Measurements from ENCODE around the gene CD300LD.

Gene CD300LD

DNA sequence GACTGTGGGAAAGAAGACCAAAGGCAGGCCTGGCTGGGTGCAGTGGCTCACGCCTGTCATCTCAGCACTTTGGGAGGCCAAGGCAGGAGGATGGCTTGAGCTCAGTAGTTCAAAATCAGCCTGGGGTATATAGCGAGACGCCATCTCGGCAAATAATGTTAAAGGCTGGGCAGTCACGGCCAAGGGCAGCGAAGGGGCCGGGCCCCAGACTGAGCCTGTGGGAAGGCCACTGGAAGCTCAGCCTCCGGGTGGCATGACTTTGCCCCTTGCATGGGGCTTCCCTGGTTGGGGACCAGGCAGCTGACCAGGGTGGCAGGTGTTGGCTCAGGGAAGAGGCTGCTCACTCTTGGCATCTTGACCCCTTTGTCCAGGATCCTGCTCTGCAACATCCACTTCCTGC lies 14.0 kb upstream of the CD300LD start:
- TF ChIP-seq, protein P1, sequence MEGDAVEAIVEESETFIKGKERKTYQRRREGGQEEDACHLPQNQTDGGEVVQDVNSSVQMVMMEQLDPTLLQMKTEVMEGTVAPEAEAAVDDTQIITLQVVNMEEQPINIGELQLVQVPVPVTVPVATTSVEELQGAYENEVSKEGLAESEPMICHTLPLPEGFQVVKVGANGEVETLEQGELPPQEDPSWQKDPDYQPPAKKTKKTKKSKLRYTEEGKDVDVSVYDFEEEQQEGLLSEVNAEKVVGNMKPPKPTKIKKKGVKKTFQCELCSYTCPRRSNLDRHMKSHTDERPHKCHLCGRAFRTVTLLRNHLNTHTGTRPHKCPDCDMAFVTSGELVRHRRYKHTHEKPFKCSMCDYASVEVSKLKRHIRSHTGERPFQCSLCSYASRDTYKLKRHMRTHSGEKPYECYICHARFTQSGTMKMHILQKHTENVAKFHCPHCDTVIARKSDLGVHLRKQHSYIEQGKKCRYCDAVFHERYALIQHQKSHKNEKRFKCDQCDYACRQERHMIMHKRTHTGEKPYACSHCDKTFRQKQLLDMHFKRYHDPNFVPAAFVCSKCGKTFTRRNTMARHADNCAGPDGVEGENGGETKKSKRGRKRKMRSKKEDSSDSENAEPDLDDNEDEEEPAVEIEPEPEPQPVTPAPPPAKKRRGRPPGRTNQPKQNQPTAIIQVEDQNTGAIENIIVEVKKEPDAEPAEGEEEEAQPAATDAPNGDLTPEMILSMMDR (IDR thresholded peaks at IDR 0.05; ENCODE audit: control insufficient read depth, extremely low read depth, insufficient read depth) = no peak
- H3K4me3 ChIP-seq (ENCODE audit: low read depth, low read length) = no peak overlapping the region
- no peak for DNase-seq (ENCODE audit: low read depth)

DNA sequence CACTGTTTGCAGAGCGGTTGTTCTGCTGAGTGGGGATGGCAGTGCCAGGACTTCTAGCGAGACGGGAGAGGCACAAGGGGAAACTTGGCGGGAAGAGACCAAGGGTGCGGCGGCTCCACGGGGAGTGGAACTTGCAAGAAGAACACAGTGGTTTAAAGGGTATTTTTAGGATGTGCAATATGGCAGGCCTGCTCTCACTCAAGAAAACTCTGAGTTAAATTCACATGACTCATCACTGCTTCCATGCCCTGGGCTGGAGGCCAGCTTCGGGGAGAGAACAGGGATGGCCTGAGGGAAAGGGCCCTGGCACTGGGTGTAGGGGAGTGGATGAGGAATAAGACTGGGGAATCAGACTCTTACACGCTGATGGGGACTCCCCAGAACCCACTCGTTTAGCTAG lies 13.3 kb upstream of the CD300LD start:
- no peak for DNase-seq (ENCODE audit: low read depth)
- TF ChIP-seq, protein P1 (IDR thresholded peaks at IDR 0.05; ENCODE audit: control insufficient read depth, extremely low read depth, insufficient read depth) = no peak
- H3K4me3 ChIP-seq (ENCODE audit: low read depth, low read length) = no peak overlapping the region

DNA sequence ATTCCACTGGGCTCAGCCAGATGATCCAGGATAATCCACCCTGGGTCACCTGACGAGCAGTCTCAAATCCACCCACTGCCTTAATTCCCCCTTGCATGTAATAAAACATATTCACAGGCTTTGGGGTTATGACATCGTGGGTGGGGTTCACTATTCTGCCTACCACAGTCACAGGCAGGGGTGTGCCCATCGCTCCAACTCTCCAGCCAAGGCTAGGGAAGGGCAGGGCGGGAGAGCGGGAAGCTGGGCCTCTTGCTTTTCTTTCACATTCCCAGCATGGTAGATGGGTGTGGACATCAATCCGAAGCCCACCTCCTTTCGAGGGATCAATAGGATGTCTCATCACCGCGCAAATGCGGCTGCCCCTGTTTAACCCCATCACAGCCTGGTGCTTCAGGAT lies 12.7 kb upstream of the CD300LD start:
- no peak overlapping the region for H3K4me3 ChIP-seq (ENCODE audit: low read depth, low read length)
- TF ChIP-seq, protein P1 (IDR thresholded peaks at IDR 0.05; ENCODE audit: control insufficient read depth, extremely low read depth, insufficient read depth) = no peak
- DNase-seq (ENCODE audit: low read depth) = no peak

DNA sequence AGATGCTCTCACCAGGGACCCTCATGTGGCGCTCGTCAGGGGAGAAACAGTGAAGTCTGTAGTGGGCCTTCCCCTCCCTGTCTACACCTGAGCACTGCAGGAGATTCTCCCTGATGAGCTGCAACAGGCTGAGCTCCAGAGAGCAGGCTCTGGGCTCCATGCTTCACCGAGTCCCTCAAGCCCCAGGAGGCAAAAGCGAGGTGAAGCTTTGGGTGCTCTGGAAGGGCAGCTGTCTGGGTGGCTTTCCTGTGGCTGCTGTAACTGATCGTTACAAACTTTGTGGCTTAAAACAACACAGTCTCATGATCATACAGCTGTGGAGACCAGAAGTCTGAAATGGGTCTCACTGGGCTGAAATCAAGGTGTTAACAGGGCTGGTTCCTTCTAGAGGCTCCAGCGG lies 12.1 kb upstream of the CD300LD start:
- no peak for DNase-seq (ENCODE audit: low read depth)
- H3K4me3 ChIP-seq (ENCODE audit: low read depth, low read length) = no peak overlapping the region
- TF ChIP-seq, protein P1 (IDR thresholded peaks at IDR 0.05; ENCODE audit: control insufficient read depth, extremely low read depth, insufficient read depth) = no peak

DNA sequence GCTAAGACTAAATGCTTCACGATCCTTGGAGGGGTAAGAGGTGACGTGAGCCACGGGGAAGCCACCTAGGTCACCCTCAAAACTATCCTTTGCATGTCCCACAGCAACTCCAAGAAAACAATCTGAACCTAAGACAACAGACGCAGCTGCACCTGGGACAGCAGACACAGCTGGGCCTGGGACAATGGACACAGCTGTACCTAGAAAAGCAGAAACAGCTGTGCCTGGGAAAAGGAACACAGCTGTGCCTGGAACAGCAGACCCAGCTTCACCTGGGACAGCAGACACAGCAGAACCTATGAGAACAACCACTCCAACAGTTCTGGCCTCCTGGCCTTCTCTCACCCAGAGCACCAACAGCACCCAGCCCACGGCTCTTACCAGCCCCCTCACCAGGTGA lies 11.7 kb upstream of the CD300LD start:
- no peak overlapping the region for H3K4me3 ChIP-seq (ENCODE audit: low read depth, low read length)
- TF ChIP-seq, protein P1 (IDR thresholded peaks at IDR 0.05; ENCODE audit: control insufficient read depth, extremely low read depth, insufficient read depth) = no peak
- no peak for DNase-seq (ENCODE audit: low read depth)

DNA sequence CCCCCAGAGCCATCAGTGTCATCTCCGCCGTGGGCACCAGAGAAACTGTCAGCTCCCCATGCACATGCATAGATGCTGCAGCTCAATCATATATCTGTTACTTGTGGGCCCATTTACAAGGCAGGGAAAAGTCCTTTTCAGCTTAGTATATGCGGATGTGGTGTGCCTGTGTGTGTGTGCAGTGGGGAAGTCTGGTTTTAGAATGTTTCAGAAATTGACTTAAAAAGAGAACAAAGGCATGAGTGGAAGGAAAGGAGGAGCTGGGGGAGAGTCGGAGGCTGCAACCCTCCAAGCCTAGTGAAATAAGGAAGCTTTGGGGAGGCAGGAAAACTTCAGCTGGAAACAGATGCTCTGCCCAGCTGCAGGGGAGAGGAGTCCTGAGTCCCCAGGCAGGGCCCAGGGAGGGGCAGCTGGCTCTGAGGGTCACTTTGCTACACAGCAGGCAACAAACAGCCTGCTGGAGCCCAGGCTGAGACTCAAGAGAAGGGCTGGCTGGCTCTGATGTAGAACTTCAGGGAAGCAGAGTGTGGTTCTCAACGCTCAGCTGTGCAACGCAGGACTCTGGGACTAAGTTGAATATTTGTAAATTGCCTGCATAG lies 11.1 kb upstream of the CD300LD start:
- TF ChIP-seq, protein P1 (IDR thresholded peaks at IDR 0.05; ENCODE audit: control insufficient read depth, extremely low read depth, insufficient read depth) = no peak
- no peak for DNase-seq (ENCODE audit: low read depth)
- no peak overlapping the region for H3K4me3 ChIP-seq (ENCODE audit: low read depth, low read length)

DNA sequence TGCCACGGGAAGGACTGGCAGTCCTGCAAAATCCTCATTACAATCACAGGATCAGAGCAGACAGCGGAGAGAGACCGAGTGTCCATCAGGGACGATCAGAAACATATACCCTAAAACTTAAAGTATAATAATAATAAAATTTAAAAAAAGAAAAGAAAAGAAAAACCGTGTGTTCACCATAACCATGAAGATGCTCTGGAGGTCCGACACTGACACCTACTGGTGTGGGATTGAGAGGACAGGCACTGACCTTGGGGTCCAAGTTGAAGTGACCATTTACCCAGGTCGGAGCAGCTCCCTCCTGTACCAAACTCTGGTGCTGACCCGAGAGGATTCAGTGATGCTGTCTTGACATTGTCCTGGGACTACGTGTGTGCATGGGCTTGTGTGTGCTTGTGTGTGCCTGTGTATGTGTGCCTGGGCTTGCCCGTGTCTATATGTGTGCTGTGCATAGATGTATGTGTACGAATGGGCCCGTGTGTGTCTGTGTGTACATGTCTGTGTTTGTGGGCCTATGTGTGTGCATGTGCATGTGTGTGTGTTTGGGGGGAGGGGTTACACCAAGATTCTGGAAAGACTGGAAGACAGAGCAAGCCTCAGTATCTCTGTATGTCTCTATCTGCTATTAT lies 10.0 kb upstream of the CD300LD start:
- DNase-seq (ENCODE audit: low read depth) = no peak
- no peak overlapping the region for H3K4me3 ChIP-seq (ENCODE audit: low read depth, low read length)
- TF ChIP-seq, protein P1 (IDR thresholded peaks at IDR 0.05; ENCODE audit: control insufficient read depth, extremely low read depth, insufficient read depth) = peak; percentile 68

All from LNCaP clone FGC (cell line).